Fibroblast of the aortic adventitia (primary cell): ENCODE data around the gene PTGR1. TPM values are rescaled to one million over a fixed set of nuclear protein-coding genes. Genes with fewer than 3 reads are reported as not detected.

Source experiments
- DNase-seq: peaks from one replicate; pipeline ENCODE4 v3.0.0-alpha.2; 2010; ENCODE audit warnings: low read depth
- H3K4me3 ChIP-seq: 2 replicates; pipeline ENCODE4 v1.5.1; 2011; ENCODE audit warnings: low read depth, mild to moderate bottlenecking, control low read depth, low read length, moderate library complexity
- CTCF ChIP-seq: IDR thresholded peaks from 2 replicates; pipeline ENCODE4 v1.5.1; 2011; ENCODE audit warnings: mild to moderate bottlenecking, low read length, control low read depth, inconsistent platforms; ENCODE audit not compliant: insufficient read depth
- total RNA-seq: library from RNA; depleted of rRNA; stranded (reverse); fragments of >200 nt; gene quantifications from 2 replicates; pipeline ENCODE4 v1.2.3, GENCODE V29; 2012; ENCODE audit warnings: low replicate concordance

The PTGR1 gene
- total RNA-seq, 1 donor, result 88.4 TPM

- no peak for DNase-seq
- no peak for TF ChIP-seq CTCF
- H3K4me3 ChIP-seq, result no peak overlapping the region
Measured at GRCh38 chr9:111603041-111603440, 3.6 kb upstream of the PTGR1 start.

DNA sequence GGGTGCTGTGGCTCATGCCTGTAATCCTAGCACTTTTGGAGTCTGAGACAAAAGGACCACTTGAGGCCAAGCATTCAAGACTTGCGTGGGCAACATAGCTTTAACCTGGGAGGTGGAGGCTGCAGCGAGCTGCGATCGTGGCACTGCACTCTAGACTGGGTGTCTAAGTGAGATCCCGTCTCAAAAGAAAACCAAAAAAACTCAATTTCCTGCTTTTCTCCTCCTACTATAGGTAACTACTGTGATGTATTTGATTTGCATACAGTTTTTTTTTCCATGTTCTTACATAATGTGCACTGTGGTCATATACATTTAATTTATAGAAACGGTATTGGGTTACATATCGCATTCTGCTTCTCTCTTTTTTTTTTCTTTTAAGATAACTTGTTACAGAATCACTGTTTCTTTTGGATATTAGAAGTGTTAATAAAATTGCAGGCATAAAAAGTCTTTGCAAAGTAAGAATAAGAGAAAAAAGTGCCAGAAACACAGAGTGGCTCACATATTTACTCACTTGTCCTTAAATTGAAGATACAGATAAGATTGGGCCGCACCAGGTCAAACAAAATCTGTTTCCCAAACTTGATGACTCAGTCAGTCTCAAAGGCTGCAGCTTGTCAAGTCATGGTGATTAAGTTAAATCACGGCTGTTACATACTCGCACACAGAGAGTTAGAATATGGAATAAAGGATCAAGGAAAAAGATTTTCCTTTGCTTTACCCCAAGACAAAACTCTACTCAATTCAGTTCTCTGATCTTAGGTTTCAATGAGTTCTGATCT is 2.0 kb upstream of the PTGR1 start:
- DNase-seq, result peak; percentile 83
- no peak overlapping the region for H3K4me3 ChIP-seq
- TF ChIP-seq CTCF, result no peak

GRCh38 chr9:111599955-111600343 is 502 bp upstream of the PTGR1 start:
- no peak for TF ChIP-seq CTCF
- H3K4me3 ChIP-seq, result peak overlapping the region; percentile 73
- DNase-seq, result no peak

GRCh38 chr9:111598733-111599091 is 735 bp downstream of the PTGR1 start:
- H3K4me3 ChIP-seq, result peak overlapping the region; percentile 73
- DNase-seq, result peak; percentile 60
- TF ChIP-seq CTCF, result no peak

DNA sequence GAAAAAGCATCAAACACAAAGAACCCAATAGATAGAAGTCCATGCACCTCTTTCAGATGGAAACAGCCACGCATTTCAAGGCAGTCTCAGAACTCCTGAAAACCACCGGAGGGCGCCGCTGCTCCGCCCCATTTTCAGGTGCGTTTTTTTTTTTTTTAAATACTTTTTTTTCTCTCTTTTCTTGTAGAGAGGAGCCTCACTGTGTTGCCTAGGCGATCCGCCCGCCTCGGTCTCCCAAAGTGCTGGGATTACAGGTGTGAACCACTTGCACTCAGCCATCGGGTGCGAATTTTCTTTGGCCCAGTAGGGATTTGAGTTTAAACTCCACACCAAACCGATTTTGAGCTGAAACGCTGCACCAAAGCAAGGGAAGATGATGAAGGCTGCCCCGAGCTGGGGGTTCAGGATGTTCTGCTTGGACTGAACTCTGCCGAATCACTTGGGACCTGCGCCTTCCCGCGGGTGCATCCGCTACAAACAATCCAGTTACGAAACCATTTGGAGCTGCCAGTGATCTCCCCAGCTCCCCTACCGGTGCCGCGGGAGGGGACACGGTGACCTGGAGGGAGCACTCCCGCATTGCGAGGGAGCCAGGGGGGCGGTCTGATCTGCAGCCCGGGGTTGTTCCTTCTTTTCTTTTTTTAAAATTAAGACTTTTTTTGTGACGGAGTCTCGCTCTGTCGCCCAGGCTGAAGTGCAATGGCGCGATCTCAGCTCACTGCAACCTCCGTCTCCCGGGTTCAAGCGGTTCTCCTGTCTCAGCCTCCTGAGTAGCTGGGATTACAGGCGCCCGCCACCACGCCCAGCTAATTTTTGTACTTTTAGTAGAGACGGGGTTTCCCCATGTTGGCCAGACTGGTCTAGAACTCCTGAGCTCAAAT is 1.4 kb downstream of the PTGR1 start:
- H3K4me3 ChIP-seq, result peak overlapping the region; percentile 73
- DNase-seq, result peak; percentile 77
- TF ChIP-seq CTCF, result peak; percentile 76

DNA sequence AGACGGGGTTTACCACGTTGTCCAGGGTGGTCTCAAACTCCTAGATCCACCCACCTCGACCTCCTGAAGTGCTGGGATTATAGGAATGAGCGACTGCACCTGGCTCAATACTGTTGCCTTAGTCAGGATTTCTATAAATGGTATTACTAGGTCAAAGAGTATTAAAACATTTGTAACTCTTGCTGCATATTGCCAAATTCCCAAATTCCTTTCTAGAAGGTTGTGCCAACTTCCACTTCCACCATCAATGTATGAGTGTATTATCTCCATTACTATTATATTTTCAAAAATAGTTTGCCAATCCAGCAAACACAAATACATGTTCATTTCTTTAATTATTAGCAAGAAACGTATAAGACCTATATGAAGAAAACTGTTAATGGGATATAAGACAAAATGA is 10.6 kb downstream of the PTGR1 start:
- no peak overlapping the region for H3K4me3 ChIP-seq
- peak; percentile 58 for DNase-seq
- TF ChIP-seq CTCF, result no peak
